Spleen (tissue), 7 donors: Measurements from ENCODE around the gene DAD1.

Experiments used
- CTCF ChIP-seq, 11 experiments: fragments of 200-600 bp in 7 of 11; fragments of 450-650 bp in 4 of 11; sonication (generic) in 4 of 11; IDR thresholded peaks in 8 of 11; conservative IDR thresholded peaks in 3 of 11; 1 replicate in 7 of 11; 2 replicates in 4 of 11; pipeline versions ENCODE4 v1.4.0 to v1.8.0; 2016 to 2021; ENCODE audit warnings: antibody characterized with exemption in 11 of 11, inconsistent platforms in 4 of 11, mild to moderate bottlenecking in 1 of 11
- POLR2A ChIP-seq, 3 donors: fragments of 450-650 bp; IDR thresholded peaks; one replicate each; pipeline ENCODE4 v1.5.1; 2017; ENCODE audit warnings: antibody characterized with exemption in 3 of 3, mild to moderate bottlenecking in 1 of 3
- POLR2AphosphoS5 ChIP-seq, 3 donors: sonication (generic); formaldehyde crosslinking; IDR thresholded peaks; one replicate each; pipeline ENCODE4 v1.5.1; 2017; ENCODE audit warnings: antibody characterized with exemption in 3 of 3
- donor health status: DM: no; HTN: no; CAD: no; lungs with moderate emphysema.
- donor health status: DM: no; HTN: no; CAD: no.
- donor health status: DM: no; HTN: no; CAD: no.

- TF ChIP-seq CTCF (IDR thresholded peaks at IDR 0.05 in 8 of 11, conservative IDR thresholded peaks at IDR 0.05 in 3 of 11) (no peak), POLR2A (IDR thresholded peaks at IDR 0.05) (no peak), POLR2AphosphoS5 (IDR thresholded peaks at IDR 0.05) (no peak)
These were observed 18.3 kb upstream of the DAD1 start for GRCh38 chr14:22607291-22607690.
